HG03175 (cell line): ENCODE results near the gene CHST7.

Experiments used
- ATAC-seq: cut with Tn5 transposase; IDR thresholded peaks from one replicate; pipeline ENCODE4 v1.9.1; 2021; ENCODE audit warnings: mild to moderate bottlenecking, moderate library complexity; ENCODE audit not compliant: unreplicated experiment

The CHST7 gene

GRCh38 chrX:46643636-46644035 lies 70.1 kb downstream of the CHST7 start:
- no peak for ATAC-seq

GRCh38 chrX:46645614-46646013 lies 72.0 kb downstream of the CHST7 start:
- ATAC-seq: no peak

- no peak for ATAC-seq
These were observed 73.7 kb downstream of the CHST7 start for GRCh38 chrX:46647251-46647650.
